Measurements from ENCODE around the gene WWC1.

Gene WWC1

DNA sequence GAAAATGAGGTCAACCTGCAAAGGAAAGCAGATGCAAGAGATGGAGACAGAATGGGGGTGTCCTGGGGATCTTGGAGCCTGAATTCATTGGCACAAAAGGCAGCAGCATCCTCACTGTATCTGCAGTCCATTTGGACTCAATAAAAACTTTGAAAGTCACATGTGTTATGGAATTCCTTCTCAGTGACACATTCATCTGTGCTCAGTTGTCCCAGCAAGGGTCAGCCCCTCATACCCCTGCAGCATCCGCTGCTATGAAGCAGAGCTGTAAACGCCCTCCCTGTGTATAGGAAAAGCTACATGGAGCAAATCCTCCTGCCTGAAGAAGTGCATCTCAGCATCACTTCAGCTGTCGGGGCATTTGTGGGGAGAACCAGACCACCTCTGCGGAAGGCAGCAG lies 180.3 kb downstream of the WWC1 start:
- DNase-seq (ENCODE audit: insufficient read length, low spot score) (no peak), FAIRE-seq (no peak)
- TF ChIP-seq POU2F2 (IDR thresholded peaks at IDR 0.05; ENCODE audit: low read depth, low read length) (no peak), PAX5 (IDR thresholded peaks at IDR 0.05; ENCODE audit: insufficient read depth, low read length, severe bottlenecking) (no peak), POLR2AphosphoS5 (IDR thresholded peaks at IDR 0.05; ENCODE audit: low read depth, low read length) (no peak), SPI1 (IDR thresholded peaks at IDR 0.05; ENCODE audit: low read depth, low read length) (no peak), POLR2A (IDR thresholded peaks at IDR 0.05; ENCODE audit: low read depth, low read length) (no peak)

DNA sequence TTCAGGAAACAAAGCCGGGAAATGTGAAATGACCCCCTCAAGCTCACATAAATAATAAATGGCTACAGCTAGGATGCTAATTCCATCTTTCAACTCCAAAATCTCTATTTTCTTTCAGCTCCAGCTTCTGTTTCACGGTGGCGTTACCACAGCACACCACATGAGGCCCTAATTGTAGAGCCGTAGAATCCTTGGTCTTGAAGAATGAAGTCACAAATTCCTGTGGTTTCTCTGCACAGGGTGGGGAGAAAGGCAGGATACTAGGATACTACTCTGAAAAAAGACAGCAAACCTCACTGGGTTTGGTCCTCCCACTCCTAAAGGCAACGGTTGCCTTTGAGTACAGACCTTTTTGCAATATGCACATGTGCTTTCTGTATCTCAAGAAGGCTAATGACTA lies 180.9 kb downstream of the WWC1 start:
- FAIRE-seq (no peak), DNase-seq (ENCODE audit: insufficient read length, low spot score) (no peak)
- TF ChIP-seq SPI1 (IDR thresholded peaks at IDR 0.05; ENCODE audit: low read depth, low read length) (no peak), POU2F2 (IDR thresholded peaks at IDR 0.05; ENCODE audit: low read depth, low read length) (no peak), POLR2A (IDR thresholded peaks at IDR 0.05; ENCODE audit: low read depth, low read length) (no peak), POLR2AphosphoS5 (IDR thresholded peaks at IDR 0.05; ENCODE audit: low read depth, low read length) (no peak), PAX5 (IDR thresholded peaks at IDR 0.05; ENCODE audit: insufficient read depth, low read length, severe bottlenecking) (no peak), TAF1 (IDR thresholded peaks at IDR 0.05; ENCODE audit: low read depth, low read length) (no peak)

DNA sequence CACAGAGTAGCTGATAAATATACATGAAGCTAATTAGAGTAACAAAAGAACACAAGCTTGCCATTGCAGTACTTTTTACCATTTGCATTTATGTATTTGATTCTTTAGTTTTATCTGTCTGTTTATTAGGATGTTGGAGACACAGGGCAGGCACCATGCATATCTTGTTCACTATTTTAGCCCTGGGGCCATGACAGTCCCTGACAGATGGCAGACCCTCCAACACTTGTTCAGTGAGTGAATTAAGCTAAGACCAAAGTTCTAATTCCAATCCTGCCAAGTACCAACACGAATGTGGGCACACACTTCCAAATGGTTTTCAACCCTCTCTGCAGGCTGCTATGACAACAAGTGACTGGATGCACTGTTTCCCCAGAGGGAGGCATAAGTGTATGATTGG lies 182.9 kb downstream of the WWC1 start:
- DNase-seq (ENCODE audit: insufficient read length, low spot score) (no peak), FAIRE-seq (no peak)
- no peak for TF ChIP-seq PAX5 (IDR thresholded peaks at IDR 0.05; ENCODE audit: insufficient read depth, low read length, severe bottlenecking)
- TF ChIP-seq TAF1 (IDR thresholded peaks at IDR 0.05; ENCODE audit: low read depth, low read length): no peak
- TF ChIP-seq POLR2AphosphoS5 (IDR thresholded peaks at IDR 0.05; ENCODE audit: low read depth, low read length): no peak
- TF ChIP-seq POLR2A (IDR thresholded peaks at IDR 0.05; ENCODE audit: low read depth, low read length): no peak
- no peak for TF ChIP-seq POU2F2 (IDR thresholded peaks at IDR 0.05; ENCODE audit: low read depth, low read length)
- TF ChIP-seq SPI1 (IDR thresholded peaks at IDR 0.05; ENCODE audit: low read depth, low read length): no peak

DNA sequence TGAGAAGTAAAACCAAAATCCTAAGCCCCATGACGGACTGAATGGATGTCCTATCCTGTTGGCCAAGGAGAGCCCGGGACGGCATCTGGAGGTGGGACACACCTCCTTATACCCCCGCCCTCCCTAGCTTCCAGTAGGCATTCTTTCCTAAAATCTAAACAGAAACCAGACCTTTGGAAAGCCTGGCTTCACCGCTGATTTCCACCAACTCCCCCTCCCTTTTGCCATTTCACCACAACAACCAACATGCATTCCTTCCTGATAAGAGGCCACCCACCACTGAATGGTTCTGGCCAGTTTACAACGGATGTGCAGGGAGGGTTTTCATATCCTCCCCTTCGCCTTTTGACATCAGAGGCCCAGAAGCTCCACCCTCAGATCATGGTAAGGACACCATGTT lies 185.6 kb downstream of the WWC1 start:
- TF ChIP-seq SPI1 (IDR thresholded peaks at IDR 0.05; ENCODE audit: low read depth, low read length): no peak
- no peak for TF ChIP-seq POLR2A (IDR thresholded peaks at IDR 0.05; ENCODE audit: low read depth, low read length)
- TF ChIP-seq TAF1 (IDR thresholded peaks at IDR 0.05; ENCODE audit: low read depth, low read length): no peak
- TF ChIP-seq POLR2AphosphoS5 (IDR thresholded peaks at IDR 0.05; ENCODE audit: low read depth, low read length): no peak
- no peak for TF ChIP-seq PAX5 (IDR thresholded peaks at IDR 0.05; ENCODE audit: insufficient read depth, low read length, severe bottlenecking)
- no peak for TF ChIP-seq POU2F2 (IDR thresholded peaks at IDR 0.05; ENCODE audit: low read depth, low read length)
- DNase-seq (ENCODE audit: insufficient read length, low spot score) (no peak), FAIRE-seq (no peak)

DNA sequence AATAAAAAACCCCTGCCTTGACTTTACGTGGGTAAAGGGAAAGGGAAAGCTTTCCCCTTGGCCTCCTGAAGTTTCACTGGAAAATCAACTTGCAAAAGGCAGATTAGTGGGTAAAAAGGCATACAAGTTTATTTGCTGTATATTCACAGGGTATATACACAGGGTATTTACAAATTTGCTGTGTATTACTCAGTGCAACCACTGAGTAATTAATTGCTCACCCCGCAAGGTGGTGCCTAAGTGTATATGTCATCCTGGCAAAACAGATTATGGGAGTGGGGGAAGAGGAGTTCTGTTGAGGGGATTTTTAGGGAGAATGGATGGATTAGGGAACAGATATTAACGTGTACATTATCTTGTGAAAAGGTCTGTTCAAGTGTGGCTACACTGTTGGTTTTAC lies 187.7 kb downstream of the WWC1 start:
- no peak for DNase-seq (ENCODE audit: insufficient read length, low spot score)
- TF ChIP-seq POLR2A (IDR thresholded peaks at IDR 0.05; ENCODE audit: low read depth, low read length) (no peak), TAF1 (IDR thresholded peaks at IDR 0.05; ENCODE audit: low read depth, low read length) (no peak), SPI1 (IDR thresholded peaks at IDR 0.05; ENCODE audit: low read depth, low read length) (no peak), POLR2AphosphoS5 (IDR thresholded peaks at IDR 0.05; ENCODE audit: low read depth, low read length) (no peak), POU2F2 (IDR thresholded peaks at IDR 0.05; ENCODE audit: low read depth, low read length) (no peak), PAX5 (IDR thresholded peaks at IDR 0.05; ENCODE audit: insufficient read depth, low read length, severe bottlenecking) (no peak)
- no peak for FAIRE-seq

DNA sequence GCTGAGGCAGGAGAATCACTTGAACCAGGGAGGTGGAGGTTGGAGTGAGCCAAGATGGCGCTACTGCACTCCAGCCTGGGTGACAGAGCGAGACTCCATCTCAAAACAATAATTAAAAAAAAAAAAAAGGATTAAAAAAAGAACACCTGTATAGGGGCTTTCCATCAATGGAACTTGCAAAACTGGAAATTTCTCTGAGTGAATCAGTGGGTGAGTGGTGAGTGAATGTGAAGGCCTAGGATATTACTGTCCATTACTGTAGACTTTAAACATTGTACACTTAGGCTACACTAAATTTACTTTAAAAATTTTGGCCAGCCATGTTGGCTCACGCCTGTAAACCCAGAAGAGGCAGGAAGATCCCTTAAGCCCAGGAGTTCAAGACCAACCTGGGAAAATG lies 189.2 kb downstream of the WWC1 start:
- TF ChIP-seq SPI1 (IDR thresholded peaks at IDR 0.05; ENCODE audit: low read depth, low read length): no peak
- TF ChIP-seq POLR2A (IDR thresholded peaks at IDR 0.05; ENCODE audit: low read depth, low read length): no peak
- TF ChIP-seq TAF1 (IDR thresholded peaks at IDR 0.05; ENCODE audit: low read depth, low read length): no peak
- no peak for TF ChIP-seq PAX5 (IDR thresholded peaks at IDR 0.05; ENCODE audit: insufficient read depth, low read length, severe bottlenecking)
- no peak for TF ChIP-seq POLR2AphosphoS5 (IDR thresholded peaks at IDR 0.05; ENCODE audit: low read depth, low read length)
- no peak for DNase-seq (ENCODE audit: insufficient read length, low spot score)
- FAIRE-seq: no peak

DNA sequence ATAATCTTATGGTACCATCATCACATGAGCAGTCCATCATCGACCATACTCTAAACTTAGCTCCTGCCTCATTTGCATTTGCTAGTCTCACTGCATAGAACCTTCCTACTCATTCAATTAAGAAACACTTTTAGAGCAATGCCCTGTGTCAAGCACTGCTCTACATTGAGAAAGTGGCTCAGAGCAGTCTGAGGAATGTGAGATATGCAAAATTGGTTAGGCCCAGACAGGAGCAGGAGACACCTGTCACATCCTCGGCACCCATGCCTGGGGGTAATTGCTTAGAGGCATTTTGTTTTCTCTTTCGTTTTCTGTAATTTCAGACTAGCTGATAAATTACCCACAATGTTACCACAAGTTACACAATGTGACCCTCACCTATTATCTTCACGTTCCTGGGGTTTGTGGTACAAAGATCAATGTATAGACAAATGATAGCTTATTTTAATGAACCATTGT lies 189.9 kb downstream of the WWC1 start:
- TF ChIP-seq SPI1 (IDR thresholded peaks at IDR 0.05; ENCODE audit: low read depth, low read length): no peak
- TF ChIP-seq POU2F2 (IDR thresholded peaks at IDR 0.05; ENCODE audit: low read depth, low read length): peak; percentile 93
- TF ChIP-seq POLR2AphosphoS5 (IDR thresholded peaks at IDR 0.05; ENCODE audit: low read depth, low read length): no peak
- TF ChIP-seq POLR2A (IDR thresholded peaks at IDR 0.05; ENCODE audit: low read depth, low read length): no peak
- no peak for TF ChIP-seq TAF1 (IDR thresholded peaks at IDR 0.05; ENCODE audit: low read depth, low read length)
- no peak for TF ChIP-seq PAX5 (IDR thresholded peaks at IDR 0.05; ENCODE audit: insufficient read depth, low read length, severe bottlenecking)
- FAIRE-seq: peak; percentile 87
- DNase-seq (ENCODE audit: insufficient read length, low spot score): peak; percentile 47

DNA sequence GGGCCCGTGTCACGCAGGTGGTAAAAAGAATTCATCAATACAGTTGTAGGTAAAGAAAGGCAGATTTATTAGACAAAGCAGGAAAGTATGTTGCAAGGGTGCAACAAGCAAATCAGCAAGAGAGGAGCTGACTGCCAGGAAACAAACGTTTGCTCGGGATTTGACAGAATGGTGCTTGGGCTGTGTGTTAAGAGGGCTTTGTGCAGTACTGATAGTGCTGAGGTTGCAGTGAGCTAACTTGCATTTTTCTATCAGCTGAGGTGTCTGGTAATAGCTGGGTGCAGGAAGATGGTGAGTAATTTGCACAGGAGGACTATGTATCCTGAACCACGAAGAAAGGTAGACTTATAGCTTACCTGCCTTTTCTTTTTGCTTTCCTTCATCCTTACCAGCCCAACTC lies 190.9 kb downstream of the WWC1 start:
- TF ChIP-seq POLR2AphosphoS5 (IDR thresholded peaks at IDR 0.05; ENCODE audit: low read depth, low read length) (no peak), PAX5 (IDR thresholded peaks at IDR 0.05; ENCODE audit: insufficient read depth, low read length, severe bottlenecking) (no peak), POU2F2 (IDR thresholded peaks at IDR 0.05; ENCODE audit: low read depth, low read length) (no peak), TAF1 (IDR thresholded peaks at IDR 0.05; ENCODE audit: low read depth, low read length) (no peak), SPI1 (IDR thresholded peaks at IDR 0.05; ENCODE audit: low read depth, low read length) (no peak)
- no peak for FAIRE-seq
- DNase-seq (ENCODE audit: insufficient read length, low spot score): no peak

DNA sequence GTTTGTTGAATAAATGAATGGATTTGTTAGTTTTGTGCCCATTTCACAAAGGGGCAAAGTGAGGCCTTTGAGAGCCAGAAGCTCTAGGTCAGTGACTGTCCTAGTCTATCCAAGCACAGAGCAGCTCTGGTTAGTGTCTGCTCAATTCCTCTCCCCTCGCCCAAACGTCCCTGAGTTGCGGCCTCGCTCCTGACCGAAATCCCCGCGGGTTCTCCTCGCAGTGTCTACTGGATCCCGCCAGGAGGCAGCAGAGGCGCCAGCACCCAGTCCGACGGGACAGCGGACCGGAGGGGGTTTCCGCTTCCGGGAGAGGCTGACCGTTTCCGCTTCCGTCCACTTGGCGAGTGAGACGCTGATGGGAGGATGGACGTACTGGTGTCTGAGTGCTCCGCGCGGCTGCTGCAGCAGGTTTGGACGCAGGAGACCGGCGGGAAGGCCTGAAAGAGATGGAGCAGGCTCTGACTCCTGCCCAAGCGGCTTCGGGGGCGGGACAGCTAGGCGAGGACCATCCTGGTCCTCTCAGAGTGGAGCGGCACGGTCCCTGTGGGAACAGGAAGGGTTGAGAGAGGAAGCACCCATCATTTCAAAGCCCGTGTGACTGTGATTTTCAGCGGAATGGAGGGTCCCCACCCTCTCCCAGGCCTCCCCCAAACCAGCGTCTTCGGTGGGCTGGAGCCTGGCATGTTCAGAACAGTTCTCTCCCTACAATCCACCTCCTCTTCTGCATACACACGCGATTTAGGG lies 194.9 kb downstream of the WWC1 start, which contains the start of gene RARS1:
TSS of gene RARS1 (plus strand) at position 336 of the 744 bp plus-strand sequence. CDS start at position 364, 28 bp downstream.
- peak; percentile 91 for TF ChIP-seq TAF1 (IDR thresholded peaks at IDR 0.05; ENCODE audit: low read depth, low read length)
- no peak for TF ChIP-seq SPI1 (IDR thresholded peaks at IDR 0.05; ENCODE audit: low read depth, low read length)
- peak; percentile 71; the same call in 1 of the 2 replicates for TF ChIP-seq POU2F2 (IDR thresholded peaks at IDR 0.05; ENCODE audit: low read depth, low read length)
- TF ChIP-seq POLR2A (IDR thresholded peaks at IDR 0.05; ENCODE audit: low read depth, low read length): peak; percentile 97
- TF ChIP-seq PAX5 (IDR thresholded peaks at IDR 0.05; ENCODE audit: insufficient read depth, low read length, severe bottlenecking): no peak
- peak; percentile 97 for TF ChIP-seq POLR2AphosphoS5 (IDR thresholded peaks at IDR 0.05; ENCODE audit: low read depth, low read length)
- peak; percentile 96 for FAIRE-seq

More for the DNA sequence above, 194.9 kb downstream of the WWC1 start, which contains the start of gene RARS1:
- peak; percentile 79 for DNase-seq (ENCODE audit: insufficient read length, low spot score)

Data from GM12891 (cell line).